ENCODE measurements around the gene FOXM1. TPM values are rescaled to one million over a fixed set of nuclear protein-coding genes. Genes with fewer than 3 reads are reported as not detected.

The FOXM1 gene
- total RNA-seq, 2 donors from 2014 or later, result 6.5 to 19.8 TPM

- no peak for ATAC-seq
- intact Hi-C loops (cut with DNase I, micrococcal nuclease), result no loop called here
- DNase-seq, result no peak
These were observed 25.0 kb downstream of the FOXM1 start for GRCh38 chr12:2851931-2852330.

- intact Hi-C loops (cut with DNase I, micrococcal nuclease), result no loop called here
- no peak for ATAC-seq
- DNase-seq, result no peak
These were observed 31.7 kb downstream of the FOXM1 start for GRCh38 chr12:2845280-2845679.

DNA sequence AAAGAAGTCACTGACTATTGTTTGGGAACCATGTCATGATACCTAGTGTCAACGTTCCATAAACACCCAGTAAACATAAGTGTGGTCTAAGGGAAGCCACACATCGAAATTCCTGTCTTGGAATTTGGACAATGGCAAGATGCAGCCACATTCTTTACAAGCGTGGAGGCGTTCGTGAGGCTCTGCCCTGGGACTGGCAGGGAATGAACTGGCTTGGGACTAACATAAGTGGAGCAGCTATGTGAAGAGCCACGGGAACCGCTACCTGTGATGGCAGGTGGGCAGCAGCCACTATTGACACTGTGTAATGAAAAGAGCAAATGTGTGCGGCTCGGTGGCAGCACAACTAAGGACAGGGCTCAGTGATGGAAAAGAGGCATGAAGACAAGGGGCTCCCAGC is 32.2 kb downstream of the FOXM1 start:
- intact Hi-C loops (cut with DNase I, micrococcal nuclease), result no loop called here
- DNase-seq, result no peak
- ATAC-seq, result no peak

DNA sequence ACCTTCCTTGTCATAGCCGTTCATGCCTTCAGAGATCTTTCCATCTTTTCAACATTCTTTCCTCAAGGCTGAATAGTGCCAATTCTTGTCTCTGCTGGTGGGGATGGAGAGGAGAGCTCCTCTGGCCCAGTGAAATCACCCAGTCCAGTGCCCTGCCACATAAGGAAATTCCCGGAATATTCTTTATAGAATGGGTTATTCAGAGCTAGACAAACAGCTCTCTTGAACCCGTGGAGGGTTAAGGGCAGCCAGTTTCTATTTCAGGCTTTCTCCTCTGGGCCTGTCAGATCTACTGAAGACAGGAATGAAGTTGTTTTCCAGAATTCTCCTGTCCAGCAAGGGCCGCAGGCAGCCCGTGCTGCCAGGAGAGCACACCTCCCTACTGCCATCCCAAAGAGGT is 34.0 kb downstream of the FOXM1 start:
- intact Hi-C loops (cut with DNase I, micrococcal nuclease), result no loop called here
- ATAC-seq (no peak), DNase-seq (no peak)

DNA sequence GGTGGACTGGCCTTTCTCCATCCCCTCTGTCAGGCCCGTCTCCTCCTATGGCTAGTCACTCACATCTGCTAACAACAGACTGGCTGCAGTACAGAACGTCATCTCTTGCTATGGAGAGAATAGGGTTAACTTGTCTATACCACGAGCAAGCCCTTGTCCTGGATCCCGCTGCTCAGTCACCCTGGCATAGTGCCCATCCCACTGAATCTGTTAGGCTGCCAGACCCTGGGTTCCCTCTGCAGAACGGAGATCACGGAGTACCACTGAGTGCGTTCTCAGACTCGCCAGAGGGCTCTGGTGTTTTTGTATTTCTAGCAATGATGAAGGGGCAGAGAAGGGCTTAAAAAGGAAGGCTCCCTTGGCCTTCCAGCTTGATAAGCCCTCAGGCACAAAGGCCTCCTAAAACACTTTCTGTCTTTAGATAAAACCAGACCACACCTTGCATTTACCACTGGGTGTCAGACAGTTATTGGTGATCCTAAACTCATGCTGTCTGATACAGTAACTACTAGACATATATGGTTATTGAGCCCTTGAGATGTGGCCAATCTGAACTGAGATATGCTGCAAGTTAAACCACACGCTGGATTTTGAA is 35.8 kb downstream of the FOXM1 start:
- intact Hi-C loops (cut with DNase I, micrococcal nuclease), result no loop called here
- ATAC-seq, result no peak
- DNase-seq, result no peak

- no peak for ATAC-seq
- DNase-seq, result no peak
- intact Hi-C loops (cut with DNase I, micrococcal nuclease), result no loop called here
These were observed 40.4 kb downstream of the FOXM1 start for GRCh38 chr12:2836574-2836973.

DNA sequence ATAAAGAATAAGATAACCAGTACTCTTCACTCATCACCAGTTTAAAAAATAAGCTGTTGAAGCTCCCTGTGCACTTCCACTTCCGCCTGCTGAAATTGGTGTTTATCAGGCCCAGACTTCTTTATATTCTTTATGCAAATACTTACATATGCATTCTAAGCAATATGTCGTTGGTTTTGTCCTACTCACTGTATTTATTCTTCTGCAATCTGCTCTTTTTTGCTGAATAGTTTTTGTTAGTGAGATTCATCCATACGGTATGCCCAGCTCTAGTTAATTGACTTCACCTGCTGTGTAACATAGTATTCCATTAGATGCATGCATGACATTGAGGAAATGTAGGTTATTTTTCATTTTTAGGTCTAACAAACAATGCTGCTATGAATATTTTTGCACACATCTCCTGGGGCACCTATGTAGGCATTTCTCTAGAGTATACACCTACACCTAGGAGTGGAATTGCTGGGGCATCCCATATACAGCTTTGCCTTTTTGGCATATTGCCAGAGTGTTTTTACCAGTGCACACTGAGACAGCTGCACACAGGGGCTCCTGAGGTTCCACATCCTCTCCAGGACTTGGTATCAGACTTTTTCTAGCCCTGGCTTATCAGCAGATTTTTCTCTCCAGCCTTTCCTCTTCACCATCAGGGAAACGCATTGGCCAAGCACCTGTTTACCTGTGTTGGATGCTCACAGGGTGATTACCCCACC is 41.1 kb downstream of the FOXM1 start:
- DNase-seq (no peak), ATAC-seq (no peak)
- intact Hi-C loops (cut with DNase I, micrococcal nuclease), result no loop called here

DNA sequence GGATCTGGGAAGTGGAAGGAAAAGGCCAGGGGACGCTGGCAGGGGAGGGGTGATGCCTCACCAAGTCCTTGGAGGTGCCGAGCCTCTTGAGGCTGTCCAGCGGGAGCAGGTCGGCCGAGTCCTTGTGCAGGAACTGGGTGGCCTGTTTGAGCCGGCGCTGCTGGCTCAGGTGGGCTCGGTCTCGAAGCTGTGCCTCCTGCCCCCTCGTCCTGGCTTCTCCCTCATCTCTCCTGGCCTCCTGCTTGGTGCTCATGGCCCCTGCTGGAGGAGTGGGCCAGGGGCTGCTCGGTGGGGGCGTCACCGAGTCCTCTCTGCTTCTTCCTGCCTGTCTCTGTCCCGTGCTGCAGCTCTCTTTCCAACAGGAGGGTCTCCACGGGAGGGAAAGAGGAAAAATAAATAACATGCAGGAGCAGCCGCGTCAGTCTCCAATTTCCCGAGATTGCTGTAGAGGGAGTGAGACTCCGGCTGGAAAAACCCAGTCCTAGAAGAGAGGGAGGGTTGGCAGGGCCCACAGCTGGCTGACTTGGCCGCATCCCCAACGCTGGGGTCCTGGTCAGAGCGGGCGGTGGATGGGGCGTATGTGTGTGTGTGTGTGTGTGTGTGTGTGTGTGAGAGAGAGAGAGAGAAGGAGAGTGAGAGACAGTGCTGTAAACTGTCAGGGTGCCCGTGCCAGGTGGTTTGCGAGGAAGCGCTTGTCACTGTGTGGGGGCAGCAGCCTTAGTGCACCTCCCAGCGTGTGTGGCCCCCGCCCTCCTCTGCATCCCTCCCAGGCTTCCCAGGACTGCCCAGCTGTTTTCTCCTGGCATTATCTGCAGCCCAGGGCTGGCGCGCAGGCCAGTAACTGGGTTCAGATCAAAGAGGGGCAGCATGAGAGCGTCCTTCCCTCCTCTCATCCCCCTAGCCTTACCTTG is 42.1 kb downstream of the FOXM1 start, which contains the start of gene NRIP2:
TSS of gene NRIP2 (minus strand) at position 455 of the 911 bp plus-strand sequence. CDS start at position 403, 52 bp downstream.
- DNase-seq, result peak in 1 of 2 donors; percentile 30
- ATAC-seq, result peak; percentile 58
- intact Hi-C loops (cut with DNase I, micrococcal nuclease), result no loop called here

DNA sequence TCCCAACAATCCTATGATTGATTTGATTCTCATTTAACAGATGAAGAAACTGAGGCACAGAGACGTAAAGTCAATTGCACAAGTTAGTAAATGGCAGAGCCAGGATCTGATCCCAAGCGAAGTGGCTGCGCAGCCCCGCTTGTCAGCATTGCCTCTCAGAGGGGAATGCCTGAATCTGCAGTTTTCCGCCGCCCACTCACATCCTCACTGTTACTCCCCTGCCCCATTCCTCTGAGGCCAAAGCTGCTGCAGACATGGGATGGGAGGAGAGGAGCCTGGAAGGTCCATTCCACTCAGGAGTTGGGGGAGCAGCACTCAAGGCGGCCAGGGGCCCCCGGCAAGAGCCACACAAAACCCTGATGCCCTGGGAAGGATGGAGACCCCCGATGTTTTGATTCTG is 43.2 kb downstream of the FOXM1 start:
- DNase-seq, result no peak
- intact Hi-C loops (cut with DNase I, micrococcal nuclease), result no loop called here
- ATAC-seq, result no peak

GRCh38 chr12:2833327-2833726 is 43.6 kb downstream of the FOXM1 start:
- no peak for DNase-seq
- ATAC-seq, result no peak
- intact Hi-C loops (cut with DNase I, micrococcal nuclease), result no loop called here

DNA sequence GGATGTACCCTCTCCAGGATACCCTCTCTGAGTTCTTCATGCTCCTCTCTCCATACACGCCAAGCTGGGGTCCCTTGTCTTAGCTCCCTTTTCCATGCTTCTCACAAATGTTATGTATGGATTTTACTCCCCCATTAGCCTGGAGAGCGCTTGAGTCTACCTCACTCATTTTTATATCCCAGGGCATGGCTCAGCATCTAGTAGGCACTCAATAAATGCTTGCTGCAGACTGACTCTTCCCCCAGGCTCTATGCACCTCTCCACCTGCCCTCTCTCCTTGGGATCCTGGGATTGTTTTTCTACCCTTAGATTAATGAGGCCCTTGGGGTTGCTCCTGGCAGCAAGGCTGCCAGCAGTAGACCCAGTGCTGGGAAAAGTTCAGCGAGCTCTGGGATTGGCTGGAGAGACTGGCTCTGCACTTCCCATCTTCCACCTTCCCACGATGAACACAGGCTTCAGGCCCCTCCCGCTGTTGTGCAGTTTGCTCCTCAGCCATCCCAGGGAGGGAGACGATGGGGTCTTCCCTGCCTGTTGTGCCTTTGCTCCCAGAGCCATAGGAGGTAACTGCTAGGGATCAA is 44.3 kb downstream of the FOXM1 start:
- DNase-seq (no peak), ATAC-seq (no peak)
- intact Hi-C loops (cut with DNase I, micrococcal nuclease), result no loop called here

DNA sequence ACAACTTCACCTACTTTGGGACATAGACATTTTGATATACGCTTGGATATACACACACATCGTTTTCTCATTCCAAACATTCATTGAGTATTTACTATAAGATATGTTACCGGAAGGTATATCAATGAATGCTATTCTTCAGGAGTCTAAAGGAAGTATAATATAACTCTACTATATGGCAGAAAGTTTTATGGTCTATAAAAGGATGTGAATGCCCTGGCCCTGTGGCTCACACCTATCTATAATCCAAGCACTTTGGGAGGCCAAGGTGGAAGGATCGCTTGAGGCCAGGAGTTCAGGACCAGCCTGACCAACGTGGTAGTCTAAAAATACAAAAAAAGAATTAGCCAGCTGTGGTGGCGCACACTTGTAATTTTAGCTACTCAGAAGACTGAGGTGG is 47.7 kb downstream of the FOXM1 start:
- ATAC-seq (peak; percentile 75), DNase-seq (no peak)
- intact Hi-C loops (cut with DNase I, micrococcal nuclease), result no loop called here

DNA sequence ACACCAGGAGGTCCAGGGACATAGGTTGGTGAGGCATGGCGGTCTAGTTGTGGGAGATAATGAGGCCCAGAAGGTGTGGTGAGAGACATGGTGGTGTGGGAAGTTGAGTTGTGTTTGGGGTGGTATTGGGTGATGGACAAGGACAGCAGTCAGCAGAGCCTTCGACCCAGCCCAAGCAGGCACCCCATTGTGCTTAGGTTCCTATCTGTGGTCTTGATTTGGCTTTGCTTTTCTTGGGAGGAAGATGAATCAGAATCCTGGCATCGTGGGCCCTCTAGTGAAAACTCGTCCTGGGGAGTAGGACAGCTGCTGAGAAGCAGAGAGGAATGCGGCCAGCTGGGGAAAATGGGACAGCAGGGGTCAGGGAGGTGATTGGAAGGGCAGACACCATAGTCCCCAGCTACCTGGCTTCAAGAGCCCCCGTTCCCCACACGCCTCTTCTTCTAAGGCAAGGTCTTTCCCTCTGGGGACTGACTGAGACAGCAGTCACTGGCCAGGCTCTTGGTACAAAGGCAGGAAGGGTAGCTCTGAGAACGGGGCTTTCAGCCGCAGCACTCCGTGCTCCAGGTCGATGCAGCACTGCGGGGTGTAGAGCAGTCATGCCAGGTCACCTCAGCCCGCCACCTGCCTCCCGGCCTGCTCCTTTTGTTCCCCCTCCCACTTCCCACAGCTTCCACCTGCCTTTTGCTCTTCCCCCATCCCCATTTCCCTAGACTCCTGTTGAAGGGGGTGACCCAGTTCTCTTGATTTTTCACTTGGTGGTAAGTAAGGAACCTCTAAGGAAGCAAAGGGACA is 50.1 kb downstream of the FOXM1 start:
- DNase-seq (no peak), ATAC-seq (no peak)
- intact Hi-C loops (cut with DNase I, micrococcal nuclease), result no loop called here

DNA sequence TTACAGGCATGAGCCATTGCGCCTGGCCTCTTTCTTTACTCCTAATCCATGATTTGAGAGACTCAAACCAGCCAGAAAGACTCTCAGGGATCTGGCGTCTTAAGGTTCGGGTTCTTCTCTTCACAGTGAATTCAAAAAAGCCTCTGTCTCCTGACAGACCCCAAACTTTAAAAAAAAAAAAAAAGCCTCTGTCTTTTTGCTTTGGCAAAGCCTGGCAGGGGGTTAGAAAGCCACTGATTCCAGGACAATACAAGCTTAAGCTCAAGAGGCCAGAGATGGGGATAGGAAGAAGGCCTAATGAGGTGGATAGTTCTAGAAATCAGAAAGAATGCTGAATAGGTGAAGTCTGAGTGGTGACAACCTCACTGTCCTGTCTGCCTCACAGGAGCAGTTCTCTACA is 50.9 kb downstream of the FOXM1 start:
- intact Hi-C loops (cut with DNase I, micrococcal nuclease), result no loop called here
- ATAC-seq, result no peak
- DNase-seq, result no peak

GRCh38 chr12:2825132-2825531 is 51.8 kb downstream of the FOXM1 start:
- intact Hi-C loops (cut with DNase I, micrococcal nuclease), result no loop called here
- DNase-seq (no peak), ATAC-seq (no peak)

GRCh38 chr12:2824541-2824940 is 52.4 kb downstream of the FOXM1 start:
- DNase-seq (no peak), ATAC-seq (no peak)
- intact Hi-C loops (cut with DNase I, micrococcal nuclease), result no loop called here

DNA sequence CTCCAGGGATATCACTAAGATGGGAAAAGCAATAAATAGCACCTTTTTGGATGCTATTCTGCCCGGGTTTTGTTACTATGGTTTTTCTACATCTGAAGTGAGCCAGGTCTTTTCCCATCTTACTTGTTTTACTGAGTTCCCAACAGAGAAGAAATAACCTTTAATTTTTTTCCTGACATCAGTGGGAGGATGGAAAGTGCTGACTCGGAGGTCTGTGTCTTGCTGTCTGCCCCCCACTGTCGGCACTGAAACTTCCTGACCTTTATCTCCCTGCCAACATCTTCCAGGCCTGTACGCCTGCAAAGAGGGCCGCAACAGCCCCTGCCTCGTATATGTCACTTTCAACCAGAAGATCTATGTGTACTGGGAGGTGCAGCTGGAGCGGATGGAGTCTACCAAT is 53.5 kb downstream of the FOXM1 start:
- intact Hi-C loops (cut with DNase I, micrococcal nuclease), result no loop called here

GRCh38 chr12:2820432-2820831 is 56.5 kb downstream of the FOXM1 start:
- intact Hi-C loops (cut with DNase I, micrococcal nuclease), result no loop called here
- ATAC-seq, result no peak
- no peak for DNase-seq

More for the DNA sequence above, 53.5 kb downstream of the FOXM1 start:
- DNase-seq, result no peak
- ATAC-seq, result no peak

DNA sequence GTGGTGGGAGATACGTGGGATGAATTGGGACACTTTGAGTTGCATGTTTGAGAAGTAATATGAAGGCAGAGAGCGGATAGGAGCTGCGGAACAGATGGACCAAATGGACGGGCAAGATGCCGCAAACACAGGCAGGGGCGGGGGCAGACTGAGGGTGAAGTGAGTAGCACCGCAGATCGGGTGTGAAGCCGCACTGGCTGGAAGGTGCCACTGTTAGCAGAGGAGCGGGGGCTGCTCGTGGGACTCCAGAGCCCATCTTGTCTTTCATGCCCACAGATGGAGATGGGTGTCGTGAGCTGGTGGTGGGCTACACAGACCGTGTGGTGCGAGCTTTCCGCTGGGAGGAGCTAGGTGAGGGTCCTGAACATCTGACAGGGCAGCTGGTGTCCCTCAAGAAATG is 57.2 kb downstream of the FOXM1 start:
- intact Hi-C loops (cut with DNase I, micrococcal nuclease), result no loop called here

More for the DNA sequence above, 57.2 kb downstream of the FOXM1 start:
- ATAC-seq (no peak), DNase-seq (no peak)

Measured in left colon (tissue), 2 donors.